ENCODE results near the gene S1PR4.

- no peak for TF ChIP-seq BACH1 (IDR thresholded peaks at IDR 0.05; ENCODE audit: low read length)
- no peak for TF ChIP-seq YY1 (IDR thresholded peaks at IDR 0.05; ENCODE audit: low read depth, low read length)
- TF ChIP-seq RFX5 (IDR thresholded peaks at IDR 0.05; ENCODE audit: borderline replicate concordance, low read depth, low read length), result no peak
- no peak for TF ChIP-seq CTCF (IDR thresholded peaks at IDR 0.05; ENCODE audit: control extremely low read depth in 1 of 3, insufficient read depth in 1 of 3, low read depth in 1 of 3, low read length in 3 of 3)
- TF ChIP-seq USF2 (IDR thresholded peaks at IDR 0.05; ENCODE audit: low read length), result no peak
- TF ChIP-seq KDM1A (IDR thresholded peaks at IDR 0.05; ENCODE audit: borderline replicate concordance, low read length), result peak; percentile 87
- no peak for TF ChIP-seq EZH2 (IDR thresholded peaks at IDR 0.05; ENCODE audit: low read depth, low read length, severe bottlenecking)
- no peak for TF ChIP-seq TAF1 (IDR thresholded peaks at IDR 0.05; ENCODE audit: low read depth, low read length)
- TF ChIP-seq POLR2A (IDR thresholded peaks at IDR 0.05; ENCODE audit: control extremely low read depth in 1 of 2, low read depth in 2 of 2, low read length in 2 of 2), result no peak
Observed at GRCh38 chr19:3222709-3223108, 44.1 kb downstream of the S1PR4 start.
